ENCODE data around the gene EPM2A.

The EPM2A gene

DNA sequence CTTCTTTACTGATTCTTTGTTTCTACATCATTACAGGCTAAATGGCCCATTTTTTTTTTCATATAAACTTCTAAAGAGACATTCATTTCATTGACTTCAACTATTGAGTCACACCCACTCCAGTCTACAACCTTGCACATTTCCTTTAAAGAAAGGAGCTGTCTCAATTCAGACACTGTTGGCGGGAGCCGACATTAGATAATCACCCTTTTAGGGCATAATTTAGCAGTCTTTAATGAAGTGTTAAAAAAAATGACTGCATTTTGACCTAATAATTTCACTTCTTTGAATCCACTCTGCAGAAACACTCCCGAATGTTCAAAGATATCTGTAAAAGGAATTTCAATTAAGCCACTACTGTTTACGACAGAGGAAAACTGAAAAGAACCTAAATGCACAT lies 1.5 kb downstream of the EPM2A start:
- H3K27ac ChIP-seq (ENCODE audit: low read depth, low read length): peak overlapping the region; percentile 92
- peak overlapping the region in 1 of 5 donors; percentile 95 for H3K9ac ChIP-seq (ENCODE audit: low read length in 5 of 5)
- H3K9me3 ChIP-seq (ENCODE audit: control insufficient read depth in 5 of 5, low read length in 5 of 5): peaks cover 0 to 1% (median 0%) of the 10 kb centered on the region in 5 donors
- peak overlapping the region in 3 of 5 donors; percentile 66 to 81 (median 78) for H3K4me3 ChIP-seq (ENCODE audit: low read depth in 1 of 5, low read length in 5 of 5)
- H3K27me3 ChIP-seq (ENCODE audit: control insufficient read depth in 5 of 5, insufficient read depth in 4 of 5, low read length in 5 of 5): no peaks in the 10 kb centered on the region
- peaks cover 0 to 40% (median 18%) of the 10 kb centered on the region in 5 donors for H3K4me1 ChIP-seq (ENCODE audit: control insufficient read depth in 5 of 5, insufficient read depth in 5 of 5, low read length in 5 of 5)
- no peaks in the 10 kb centered on the region for H3K36me3 ChIP-seq (ENCODE audit: control insufficient read depth in 5 of 5, insufficient read depth in 5 of 5, low read length in 5 of 5)

DNA sequence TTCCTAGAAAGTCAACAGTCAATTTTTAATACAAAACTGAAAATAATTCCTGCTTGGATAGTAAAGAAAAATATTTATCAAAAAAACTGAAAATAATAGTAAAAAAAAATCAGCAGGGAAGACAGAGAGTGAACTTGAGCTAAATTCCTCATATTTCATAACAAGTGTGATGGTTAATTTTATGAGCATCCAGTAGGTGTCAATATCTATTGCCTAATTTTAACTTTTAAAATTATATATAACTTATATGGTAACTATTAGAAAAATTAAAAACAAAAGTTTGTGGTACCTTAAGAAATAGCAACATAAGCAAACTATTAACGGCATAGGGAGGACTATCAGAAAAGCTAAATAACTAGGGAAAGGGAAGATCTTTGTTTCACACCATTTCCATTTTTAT lies 2.1 kb downstream of the EPM2A start:
- no peak overlapping the region for H3K9ac ChIP-seq (ENCODE audit: low read length in 5 of 5)
- peaks cover 0 to 40% (median 18%) of the 10 kb centered on the region in 5 donors for H3K4me1 ChIP-seq (ENCODE audit: control insufficient read depth in 5 of 5, insufficient read depth in 5 of 5, low read length in 5 of 5)
- no peak overlapping the region for H3K27ac ChIP-seq (ENCODE audit: low read depth, low read length)
- no peaks in the 10 kb centered on the region for H3K27me3 ChIP-seq (ENCODE audit: control insufficient read depth in 5 of 5, insufficient read depth in 4 of 5, low read length in 5 of 5)
- H3K9me3 ChIP-seq (ENCODE audit: control insufficient read depth in 5 of 5, low read length in 5 of 5): peaks cover 0 to 3% (median 0%) of the 10 kb centered on the region in 5 donors
- no peaks in the 10 kb centered on the region for H3K36me3 ChIP-seq (ENCODE audit: control insufficient read depth in 5 of 5, insufficient read depth in 5 of 5, low read length in 5 of 5)
- no peak overlapping the region for H3K4me3 ChIP-seq (ENCODE audit: low read depth in 1 of 5, low read length in 5 of 5)

DNA sequence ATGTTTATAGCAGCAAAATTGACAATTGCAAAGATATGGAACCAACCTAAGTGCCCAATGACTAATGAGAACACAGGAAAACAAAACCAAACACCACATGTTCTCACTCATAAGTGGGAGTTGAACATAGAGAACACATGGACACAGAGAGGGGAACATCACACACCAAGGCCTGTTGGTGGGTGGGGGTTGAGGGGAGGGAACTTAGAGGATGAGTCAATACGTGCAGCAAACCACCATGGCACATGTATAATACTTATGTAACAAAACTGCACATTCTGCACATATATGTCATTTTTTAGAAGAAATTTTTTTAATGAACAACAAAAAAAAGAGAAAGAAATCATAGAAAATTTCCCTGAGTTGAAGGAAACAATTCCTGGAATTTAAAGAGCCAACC lies 3.9 kb downstream of the EPM2A start:
- no peak overlapping the region for H3K4me3 ChIP-seq (ENCODE audit: low read depth in 1 of 5, low read length in 5 of 5)
- no peaks in the 10 kb centered on the region for H3K27me3 ChIP-seq (ENCODE audit: control insufficient read depth in 5 of 5, insufficient read depth in 4 of 5, low read length in 5 of 5)
- H3K27ac ChIP-seq (ENCODE audit: low read depth, low read length): no peak overlapping the region
- H3K36me3 ChIP-seq (ENCODE audit: control insufficient read depth in 5 of 5, insufficient read depth in 5 of 5, low read length in 5 of 5): no peaks in the 10 kb centered on the region
- H3K4me1 ChIP-seq (ENCODE audit: control insufficient read depth in 5 of 5, insufficient read depth in 5 of 5, low read length in 5 of 5): peaks cover 0 to 32% (median 13%) of the 10 kb centered on the region in 5 donors
- no peak overlapping the region for H3K9ac ChIP-seq (ENCODE audit: low read length in 5 of 5)
- peaks cover 0 to 3% (median 0%) of the 10 kb centered on the region in 5 donors for H3K9me3 ChIP-seq (ENCODE audit: control insufficient read depth in 5 of 5, low read length in 5 of 5)

DNA sequence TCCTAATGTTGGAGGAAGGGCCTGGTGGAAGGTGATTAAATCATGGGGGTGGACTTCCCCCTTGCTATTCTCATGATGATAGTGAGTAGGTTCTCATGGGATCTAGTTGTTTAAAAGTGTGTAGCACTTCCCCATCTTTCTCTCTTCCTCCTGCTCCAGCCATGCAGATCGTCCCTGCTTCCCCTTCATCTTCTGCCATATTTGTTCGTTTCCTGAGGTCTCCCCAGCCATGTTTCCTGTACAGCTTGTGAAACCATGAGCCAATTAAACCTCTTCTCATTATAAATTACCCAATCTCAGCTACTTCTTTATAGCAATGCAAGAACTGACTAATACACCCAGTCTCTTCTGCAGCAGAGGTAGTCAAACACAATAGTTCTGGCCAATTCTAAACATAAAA lies 5.4 kb downstream of the EPM2A start:
- H3K27me3 ChIP-seq (ENCODE audit: control insufficient read depth in 5 of 5, insufficient read depth in 4 of 5, low read length in 5 of 5): no peaks in the 10 kb centered on the region
- H3K4me1 ChIP-seq (ENCODE audit: control insufficient read depth in 5 of 5, insufficient read depth in 5 of 5, low read length in 5 of 5): peaks cover 0 to 24% (median 8%) of the 10 kb centered on the region in 5 donors
- H3K9me3 ChIP-seq (ENCODE audit: control insufficient read depth in 5 of 5, low read length in 5 of 5): peaks cover 0 to 3% (median 0%) of the 10 kb centered on the region in 5 donors
- no peak overlapping the region for H3K9ac ChIP-seq (ENCODE audit: low read length in 5 of 5)
- H3K27ac ChIP-seq (ENCODE audit: low read depth, low read length): no peak overlapping the region
- no peaks in the 10 kb centered on the region for H3K36me3 ChIP-seq (ENCODE audit: control insufficient read depth in 5 of 5, insufficient read depth in 5 of 5, low read length in 5 of 5)
- no peak overlapping the region for H3K4me3 ChIP-seq (ENCODE audit: low read depth in 1 of 5, low read length in 5 of 5)

DNA sequence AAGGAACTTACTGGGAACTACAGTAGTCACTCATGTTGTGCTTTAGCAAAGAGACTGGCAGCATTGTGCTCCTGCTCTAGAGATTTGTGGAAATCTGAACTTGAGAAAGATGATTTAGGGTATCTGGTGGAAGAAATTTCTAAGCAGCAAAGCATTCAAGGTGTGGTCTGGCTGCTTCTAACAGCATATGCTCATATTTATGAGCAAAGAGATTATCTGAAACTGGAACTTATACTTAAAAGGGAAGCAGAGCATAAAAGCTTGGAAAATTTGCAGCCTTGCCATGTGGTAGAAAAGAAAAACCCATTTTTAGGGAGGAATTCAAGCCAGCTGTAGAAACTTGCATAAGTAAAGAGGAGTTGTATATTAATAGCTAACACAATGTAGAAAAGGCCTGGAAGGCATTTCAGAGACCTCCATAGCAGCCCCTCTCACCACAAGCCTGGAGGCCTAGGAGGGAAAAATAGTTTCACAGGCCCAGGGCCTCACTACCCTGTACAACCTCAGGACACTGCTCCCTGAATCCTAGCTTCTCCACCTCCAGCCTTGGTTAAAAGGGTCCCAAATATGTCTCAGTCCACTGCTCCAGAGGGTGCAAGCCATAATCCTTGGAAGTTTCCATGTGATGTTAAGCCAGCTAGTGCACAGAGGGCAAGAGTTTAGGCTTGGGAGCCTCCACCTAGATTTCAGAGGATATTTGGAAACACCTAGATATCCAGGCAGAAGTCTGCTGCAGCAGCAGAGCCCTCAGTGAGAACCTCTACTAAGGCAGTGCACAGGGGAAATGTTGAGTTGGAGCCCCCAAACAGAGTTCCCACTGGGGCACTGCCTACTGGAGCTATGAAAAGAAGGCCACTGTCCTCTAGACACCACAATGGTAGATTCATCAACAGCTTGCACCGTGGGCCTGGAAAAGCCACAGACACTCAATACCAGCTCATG lies 6.6 kb downstream of the EPM2A start:
- H3K9me3 ChIP-seq (ENCODE audit: control insufficient read depth in 5 of 5, low read length in 5 of 5): peaks cover 0 to 5% (median 0%) of the 10 kb centered on the region in 5 donors
- H3K27me3 ChIP-seq (ENCODE audit: control insufficient read depth in 5 of 5, insufficient read depth in 4 of 5, low read length in 5 of 5): no peaks in the 10 kb centered on the region
- peaks cover 0 to 17% (median under 1%) of the 10 kb centered on the region in 5 donors for H3K4me1 ChIP-seq (ENCODE audit: control insufficient read depth in 5 of 5, insufficient read depth in 5 of 5, low read length in 5 of 5)
- H3K36me3 ChIP-seq (ENCODE audit: control insufficient read depth in 5 of 5, insufficient read depth in 5 of 5, low read length in 5 of 5): no peaks in the 10 kb centered on the region
- H3K4me3 ChIP-seq (ENCODE audit: low read depth in 1 of 5, low read length in 5 of 5): no peak overlapping the region
- H3K27ac ChIP-seq (ENCODE audit: low read depth, low read length): no peak overlapping the region
- no peak overlapping the region for H3K9ac ChIP-seq (ENCODE audit: low read length in 5 of 5)

DNA sequence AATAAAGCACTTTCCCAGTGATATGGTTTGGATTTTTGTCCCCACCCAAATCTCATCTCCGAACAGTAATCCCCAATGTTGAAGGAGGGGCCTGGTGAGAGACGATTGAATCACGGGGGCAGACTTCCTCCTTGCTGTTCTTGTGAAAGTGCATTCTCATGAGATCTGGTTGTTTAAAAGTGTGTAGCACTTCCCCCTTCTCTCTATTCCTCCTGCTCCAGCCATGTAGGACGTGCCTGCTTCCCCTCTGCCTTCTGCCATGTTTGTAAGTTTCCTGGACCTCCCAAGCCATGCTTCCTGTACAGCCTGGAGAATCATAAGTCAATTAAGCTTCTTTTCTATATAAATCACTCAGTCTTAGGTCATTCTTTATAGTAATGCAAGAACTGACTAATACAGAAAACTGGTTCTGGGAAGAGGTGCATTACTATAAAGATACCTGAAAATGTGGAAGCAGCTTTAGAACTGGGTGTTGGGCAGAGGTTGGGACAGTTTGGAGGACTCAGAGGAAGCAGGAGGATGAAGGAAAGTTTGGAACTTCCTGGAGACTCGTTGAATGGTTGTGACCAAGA lies 7.4 kb downstream of the EPM2A start:
- Histone ChIP-seq H3K9ac (ENCODE audit: low read length in 5 of 5) (no peak overlapping the region), H3K36me3 (ENCODE audit: control insufficient read depth in 5 of 5, insufficient read depth in 5 of 5, low read length in 5 of 5) (no peaks in the 10 kb centered on the region), H3K4me3 (ENCODE audit: low read depth in 1 of 5, low read length in 5 of 5) (no peak overlapping the region), H3K27ac (ENCODE audit: low read depth, low read length) (no peak overlapping the region), H3K27me3 (ENCODE audit: control insufficient read depth in 5 of 5, insufficient read depth in 4 of 5, low read length in 5 of 5) (no peaks in the 10 kb centered on the region), H3K4me1 (ENCODE audit: control insufficient read depth in 5 of 5, insufficient read depth in 5 of 5, low read length in 5 of 5) (peaks cover 0 to 12% (median 0%) of the 10 kb centered on the region in 5 donors), H3K9me3 (ENCODE audit: control insufficient read depth in 5 of 5, low read length in 5 of 5) (peaks cover 0 to 5% (median 0%) of the 10 kb centered on the region in 5 donors)

DNA sequence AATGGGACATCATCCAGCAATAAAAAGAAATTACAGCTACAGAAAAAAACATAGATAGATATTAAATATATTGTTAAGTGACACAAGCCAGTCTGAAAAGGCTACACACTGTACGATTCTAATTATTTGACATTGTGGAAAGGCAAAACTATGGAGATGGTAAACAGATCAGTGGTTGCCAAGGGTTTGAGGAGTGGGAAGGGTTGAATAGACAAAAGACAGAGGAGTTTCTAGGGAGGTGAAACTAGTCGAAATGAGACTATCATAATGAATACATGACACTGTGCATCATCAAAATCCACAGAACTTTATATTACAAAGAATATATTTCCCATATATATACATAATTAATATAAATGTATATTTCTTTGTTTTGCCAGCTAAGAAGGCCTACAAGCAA lies 9.8 kb downstream of the EPM2A start:
- Histone ChIP-seq H3K4me3 (ENCODE audit: low read depth in 1 of 5, low read length in 5 of 5) (no peak overlapping the region), H3K27me3 (ENCODE audit: control insufficient read depth in 5 of 5, insufficient read depth in 4 of 5, low read length in 5 of 5) (no peaks in the 10 kb centered on the region), H3K36me3 (ENCODE audit: control insufficient read depth in 5 of 5, insufficient read depth in 5 of 5, low read length in 5 of 5) (peaks cover 0 to under 1% (median 0%) of the 10 kb centered on the region in 5 donors), H3K27ac (ENCODE audit: low read depth, low read length) (no peak overlapping the region), H3K9ac (ENCODE audit: low read length in 5 of 5) (no peak overlapping the region), H3K9me3 (ENCODE audit: control insufficient read depth in 5 of 5, low read length in 5 of 5) (peaks cover 0 to 7% (median 0%) of the 10 kb centered on the region in 5 donors), H3K4me1 (ENCODE audit: control insufficient read depth in 5 of 5, insufficient read depth in 5 of 5, low read length in 5 of 5) (no peaks in the 10 kb centered on the region)

DNA sequence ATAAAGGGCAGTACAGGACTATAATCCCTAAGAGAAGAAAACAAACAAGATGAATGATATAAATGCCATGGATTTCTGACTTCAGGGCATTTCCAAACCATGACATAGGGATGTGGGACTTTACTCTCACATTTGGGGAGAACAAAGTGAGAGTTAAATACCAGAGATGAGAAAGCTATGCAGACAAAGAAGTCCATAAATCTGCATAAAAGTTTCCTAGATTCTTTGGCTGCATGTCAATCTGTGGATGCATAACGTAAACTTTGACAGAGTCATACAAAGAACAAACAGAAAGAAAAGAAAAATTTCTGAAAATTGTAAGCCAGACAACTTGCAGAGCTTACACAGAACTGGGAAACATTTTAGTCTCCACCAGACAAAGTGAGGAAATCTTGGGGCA lies 11.7 kb downstream of the EPM2A start:
- Histone ChIP-seq H3K27ac (ENCODE audit: low read depth, low read length) (no peak overlapping the region), H3K4me1 (ENCODE audit: control insufficient read depth in 5 of 5, insufficient read depth in 5 of 5, low read length in 5 of 5) (no peaks in the 10 kb centered on the region), H3K9ac (ENCODE audit: low read length in 5 of 5) (no peak overlapping the region), H3K4me3 (ENCODE audit: low read depth in 1 of 5, low read length in 5 of 5) (no peak overlapping the region), H3K9me3 (ENCODE audit: control insufficient read depth in 5 of 5, low read length in 5 of 5) (peaks cover 0 to 7% (median 0%) of the 10 kb centered on the region in 5 donors), H3K36me3 (ENCODE audit: control insufficient read depth in 5 of 5, insufficient read depth in 5 of 5, low read length in 5 of 5) (peaks cover 0 to 4% (median 0%) of the 10 kb centered on the region in 5 donors), H3K27me3 (ENCODE audit: control insufficient read depth in 5 of 5, insufficient read depth in 4 of 5, low read length in 5 of 5) (no peaks in the 10 kb centered on the region)

DNA sequence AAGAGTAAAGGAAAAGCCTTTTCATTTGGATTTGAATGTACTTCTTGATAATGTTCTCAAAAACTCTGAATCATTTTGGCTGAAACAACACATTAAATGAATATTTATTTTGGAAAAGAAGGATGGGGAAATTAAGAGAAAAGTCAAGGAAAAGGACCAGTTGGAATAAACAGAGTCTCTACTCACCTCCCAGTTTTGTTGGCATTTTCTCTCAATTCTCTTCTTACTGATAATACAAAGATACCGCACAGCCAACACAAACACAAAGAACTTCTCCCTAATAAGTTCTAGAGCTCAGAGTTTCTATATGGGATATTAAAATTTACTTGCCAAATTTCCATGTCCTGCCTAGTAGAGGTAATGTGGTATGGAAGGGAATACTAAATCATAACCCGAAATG lies 13.1 kb downstream of the EPM2A start:
- no peaks in the 10 kb centered on the region for H3K4me1 ChIP-seq (ENCODE audit: control insufficient read depth in 5 of 5, insufficient read depth in 5 of 5, low read length in 5 of 5)
- H3K9ac ChIP-seq (ENCODE audit: low read length in 5 of 5): no peak overlapping the region
- H3K27me3 ChIP-seq (ENCODE audit: control insufficient read depth in 5 of 5, insufficient read depth in 4 of 5, low read length in 5 of 5): no peaks in the 10 kb centered on the region
- peaks cover 0 to 4% (median 0%) of the 10 kb centered on the region in 5 donors for H3K36me3 ChIP-seq (ENCODE audit: control insufficient read depth in 5 of 5, insufficient read depth in 5 of 5, low read length in 5 of 5)
- H3K9me3 ChIP-seq (ENCODE audit: control insufficient read depth in 5 of 5, low read length in 5 of 5): peaks cover 0 to 7% (median 0%) of the 10 kb centered on the region in 5 donors
- H3K4me3 ChIP-seq (ENCODE audit: low read depth in 1 of 5, low read length in 5 of 5): no peak overlapping the region
- H3K27ac ChIP-seq (ENCODE audit: low read depth, low read length): no peak overlapping the region

DNA sequence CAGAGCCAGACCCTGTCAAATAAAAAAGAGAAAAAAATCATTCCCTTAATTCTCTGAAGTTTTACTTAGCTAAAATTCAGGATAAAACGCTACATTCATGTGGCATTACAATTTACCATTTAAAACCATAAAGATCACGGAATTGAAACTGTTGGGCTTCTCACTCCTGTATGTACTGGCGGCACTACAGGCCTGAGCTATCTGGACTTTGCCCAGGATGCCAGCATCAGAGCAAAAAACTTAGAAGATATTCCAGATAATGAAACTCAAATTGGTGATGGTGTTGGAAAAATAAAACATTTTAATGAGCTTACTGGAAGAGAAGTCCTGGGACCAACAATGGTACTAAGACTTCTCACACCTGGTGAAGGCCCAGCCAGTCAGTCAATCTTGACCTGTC lies 14.2 kb downstream of the EPM2A start:
- Histone ChIP-seq H3K27me3 (ENCODE audit: control insufficient read depth in 5 of 5, insufficient read depth in 4 of 5, low read length in 5 of 5) (no peaks in the 10 kb centered on the region), H3K4me1 (ENCODE audit: control insufficient read depth in 5 of 5, insufficient read depth in 5 of 5, low read length in 5 of 5) (no peaks in the 10 kb centered on the region), H3K9ac (ENCODE audit: low read length in 5 of 5) (no peak overlapping the region), H3K27ac (ENCODE audit: low read depth, low read length) (no peak overlapping the region), H3K9me3 (ENCODE audit: control insufficient read depth in 5 of 5, low read length in 5 of 5) (peaks cover 0 to 7% (median 0%) of the 10 kb centered on the region in 5 donors), H3K4me3 (ENCODE audit: low read depth in 1 of 5, low read length in 5 of 5) (no peak overlapping the region), H3K36me3 (ENCODE audit: control insufficient read depth in 5 of 5, insufficient read depth in 5 of 5, low read length in 5 of 5) (peaks cover 0 to 4% (median 0%) of the 10 kb centered on the region in 5 donors)

Measured in subcutaneous abdominal adipose tissue (tissue), 5 donors.